NCI-H146 treated with DMSO at 0.1 percent for 48 hours (cell line): ENCODE measurements around the gene PNPLA6.

Experiments used
- DNase-seq: peaks from one replicate; lab custom pipeline; 2025; ENCODE audit not compliant: unreplicated experiment; lab: John Stamatoyannopoulos, UW

Gene PNPLA6

DNA sequence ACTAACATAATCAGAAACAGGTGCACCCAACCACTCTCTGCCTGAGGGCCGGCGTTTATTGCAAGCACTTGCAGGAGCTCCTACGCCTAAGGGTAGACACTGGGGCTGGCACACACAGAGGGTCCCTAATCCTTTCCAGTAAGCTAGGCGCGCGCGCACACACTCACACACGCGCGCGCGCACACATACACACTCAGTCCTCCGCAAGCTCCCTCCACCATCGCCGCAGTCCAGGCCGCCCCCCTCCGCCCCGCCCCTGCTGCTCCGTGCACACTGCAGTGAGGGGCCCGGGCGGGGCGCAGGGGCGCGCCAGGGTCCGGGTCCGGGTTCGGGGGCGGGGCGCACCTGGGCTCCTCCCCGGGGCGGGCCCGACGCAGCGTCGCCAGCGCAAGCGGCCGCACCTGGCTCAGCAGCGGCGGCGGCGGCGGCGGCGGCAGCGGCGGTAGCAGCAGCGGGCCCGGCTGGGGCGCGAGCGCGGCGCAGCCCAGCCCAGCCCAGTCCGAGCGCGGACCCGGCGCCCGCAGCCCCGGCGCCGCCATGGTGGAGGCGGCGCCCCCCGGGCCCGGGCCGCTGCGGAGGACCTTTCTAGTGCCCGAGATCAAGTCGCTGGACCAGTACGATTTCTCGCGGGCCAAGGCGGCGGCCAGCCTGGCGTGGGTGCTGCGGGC lies 60.1 kb downstream of the PNPLA6 start, which contains the start of gene CAMSAP3:
Gene CAMSAP3 (plus strand): TSS at position 398 of the 668 bp plus-strand sequence. CDS start 140 bp downstream, at position 538.
- peak; percentile 58 for DNase-seq

DNA sequence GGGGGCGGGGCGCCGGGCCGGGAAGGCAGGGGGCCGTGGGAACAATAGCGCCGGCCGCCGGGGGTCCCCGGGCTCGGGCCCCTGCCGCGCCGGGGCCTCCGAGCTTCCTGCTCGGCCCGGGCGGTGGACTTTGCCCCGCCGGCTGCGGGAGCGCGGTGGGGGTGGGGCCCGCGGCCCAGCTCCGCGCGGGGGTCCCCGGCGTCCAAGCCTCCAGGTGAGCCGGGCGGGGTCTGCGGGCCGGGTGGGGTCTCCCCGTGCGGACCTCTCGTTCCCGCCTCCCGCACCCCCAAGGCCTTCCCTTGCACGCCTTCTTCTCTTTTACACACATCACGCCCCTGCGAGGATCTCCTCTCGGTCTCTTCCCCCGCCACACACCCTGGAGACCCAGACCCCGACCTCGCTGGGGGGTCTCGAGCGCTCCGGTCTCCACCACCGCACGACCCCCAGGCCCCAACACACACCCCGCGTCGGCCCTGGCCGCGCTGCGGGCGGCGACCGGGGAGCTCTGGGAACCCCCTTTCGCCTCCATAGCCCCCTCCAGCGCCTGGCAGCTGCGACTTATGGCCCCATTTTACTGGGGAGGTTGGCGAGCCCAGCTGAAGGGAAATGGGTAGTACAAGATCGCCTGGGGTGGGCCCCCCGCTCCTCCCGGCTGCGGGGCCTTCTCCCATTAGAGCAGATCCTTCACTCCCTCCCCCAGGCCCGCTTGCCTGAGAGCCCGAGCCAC lies 60.9 kb downstream of the PNPLA6 start:
- DNase-seq: no peak

DNA sequence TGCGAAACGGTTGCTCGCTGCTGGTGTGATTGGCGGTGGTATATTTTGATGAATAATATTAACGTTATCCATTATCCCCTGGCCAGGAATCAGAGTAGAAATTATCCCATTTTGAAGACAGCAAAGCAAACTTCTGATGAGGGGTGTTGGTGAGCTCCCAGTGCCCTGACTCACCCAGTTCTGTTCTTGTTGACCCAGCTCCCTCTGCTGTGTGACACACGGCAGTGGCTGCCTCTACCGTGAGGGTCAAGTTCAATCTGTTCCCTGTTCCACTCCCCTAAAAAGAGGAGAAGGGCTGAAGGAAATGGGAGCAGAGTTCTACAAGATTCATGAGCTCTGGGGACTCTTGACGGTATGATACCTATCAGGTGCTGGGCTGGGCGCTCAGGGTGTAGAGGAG lies 62.2 kb downstream of the PNPLA6 start:
- no peak for DNase-seq

DNA sequence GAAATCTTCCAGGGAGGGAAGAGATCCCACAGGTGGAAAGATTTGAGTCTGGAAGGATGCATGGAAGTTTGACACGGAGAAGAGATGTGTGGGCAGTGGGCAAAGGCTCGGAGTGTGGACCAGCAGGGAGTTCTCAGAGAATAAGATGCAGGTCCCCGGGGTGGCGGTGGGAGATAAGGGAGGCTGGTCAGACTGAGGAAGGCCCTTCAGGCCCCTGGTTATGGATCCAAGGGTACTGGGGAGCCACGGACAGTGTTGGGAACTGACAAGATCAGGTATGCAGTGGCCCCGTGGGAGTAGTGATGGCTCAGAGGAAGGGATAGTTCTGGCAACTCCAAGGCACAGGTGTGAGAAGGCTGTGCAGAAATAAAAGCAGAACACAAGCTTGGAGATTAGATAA lies 62.7 kb downstream of the PNPLA6 start:
- no peak for DNase-seq

DNA sequence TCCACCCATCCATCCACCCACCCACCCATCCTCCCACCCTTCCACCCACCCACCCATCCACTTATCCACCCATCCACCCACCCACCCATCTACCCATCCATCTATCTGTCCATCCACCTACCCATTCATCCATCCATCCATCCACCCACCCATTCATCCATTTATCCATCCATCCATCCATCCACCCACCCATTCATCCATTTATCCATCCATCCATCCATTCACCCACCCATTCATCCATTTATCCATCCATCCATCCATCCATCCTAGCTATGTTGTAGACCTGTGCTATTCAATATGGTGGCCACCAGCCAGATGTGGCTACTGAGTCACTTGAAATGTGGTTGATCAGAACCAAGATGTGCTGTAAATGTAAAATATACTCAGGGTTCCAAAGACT lies 65.2 kb downstream of the PNPLA6 start:
- DNase-seq: no peak

DNA sequence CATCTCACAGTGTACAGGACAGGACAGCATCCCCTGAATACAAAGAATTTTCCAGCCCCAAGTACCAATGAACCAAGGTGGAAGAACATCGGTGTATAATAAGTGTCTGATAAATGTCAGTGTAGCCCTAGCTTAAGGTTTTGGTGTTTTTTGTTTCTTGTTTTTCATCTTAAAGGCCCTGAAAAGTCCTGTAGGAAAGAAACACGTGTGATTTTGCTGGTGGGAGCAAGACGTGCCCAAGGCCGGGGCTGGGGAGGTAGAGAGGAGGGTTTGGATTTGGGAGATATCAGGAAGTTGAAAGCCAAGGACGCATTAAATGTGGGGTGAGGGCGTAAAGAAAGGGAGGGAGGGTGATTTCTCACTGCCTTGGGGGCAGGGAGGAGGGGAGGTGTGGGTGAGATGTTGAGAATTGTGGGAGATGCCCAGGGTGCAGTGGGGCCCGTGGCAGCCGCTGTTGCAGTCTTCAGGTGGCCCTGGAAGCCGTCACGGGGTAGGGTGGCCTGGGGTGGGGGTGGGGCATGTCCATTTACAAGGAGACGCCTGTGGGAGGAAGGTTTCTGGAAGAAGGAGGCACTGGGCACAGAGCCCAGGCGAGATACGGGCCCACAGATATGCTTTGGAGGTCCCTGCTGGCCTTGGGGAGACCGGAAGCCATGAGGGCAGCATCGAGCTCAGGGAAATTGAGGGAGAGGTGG lies 66.9 kb downstream of the PNPLA6 start:
- DNase-seq: no peak

DNA sequence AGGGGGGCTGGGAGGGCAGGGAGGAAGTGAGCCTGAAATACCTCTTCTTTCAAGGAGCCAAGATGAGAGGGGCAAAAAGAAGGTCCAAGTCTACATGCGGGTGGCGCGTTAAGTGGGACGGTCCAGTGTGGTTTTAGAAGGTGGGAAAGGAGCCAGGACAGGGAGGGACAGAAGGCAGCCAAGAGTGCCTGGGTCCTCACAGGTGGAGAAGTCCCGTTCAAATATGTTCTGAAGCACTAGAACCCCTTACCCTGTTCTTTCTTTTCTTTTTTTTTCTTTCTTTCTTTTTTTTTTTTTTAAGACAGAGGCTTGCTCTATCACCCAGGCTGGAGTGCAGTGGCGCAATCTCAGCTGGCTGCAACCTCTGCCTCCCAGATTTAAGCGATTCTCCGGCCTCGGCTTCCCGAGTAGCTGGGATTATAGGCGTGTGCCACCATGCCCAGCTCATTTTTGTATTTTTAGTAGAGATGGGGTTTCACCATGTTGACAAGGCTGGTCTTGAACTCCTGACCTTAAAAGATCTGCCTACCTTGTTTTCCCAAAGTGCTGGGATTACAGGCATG lies 67.5 kb downstream of the PNPLA6 start:
- DNase-seq: no peak

DNA sequence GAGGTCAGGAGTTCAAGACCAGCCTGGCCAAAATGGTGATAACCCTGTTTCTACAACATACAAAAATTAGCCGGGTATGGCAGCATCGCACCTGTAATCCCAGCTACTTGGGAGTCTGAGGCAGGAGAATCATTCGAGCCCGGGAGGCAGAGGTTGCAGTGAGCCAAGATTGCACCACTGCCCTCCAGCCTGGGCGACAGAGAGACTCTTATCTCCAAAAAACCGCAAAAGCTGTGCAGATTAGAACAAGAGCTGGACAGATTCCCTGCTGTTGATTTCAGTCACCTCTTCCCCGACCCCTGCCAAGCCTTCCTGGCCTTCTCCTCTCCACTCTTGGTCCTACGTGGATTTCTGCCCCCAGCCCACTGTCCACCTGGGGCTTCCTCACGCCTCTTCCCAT lies 68.4 kb downstream of the PNPLA6 start:
- no peak for DNase-seq

DNA sequence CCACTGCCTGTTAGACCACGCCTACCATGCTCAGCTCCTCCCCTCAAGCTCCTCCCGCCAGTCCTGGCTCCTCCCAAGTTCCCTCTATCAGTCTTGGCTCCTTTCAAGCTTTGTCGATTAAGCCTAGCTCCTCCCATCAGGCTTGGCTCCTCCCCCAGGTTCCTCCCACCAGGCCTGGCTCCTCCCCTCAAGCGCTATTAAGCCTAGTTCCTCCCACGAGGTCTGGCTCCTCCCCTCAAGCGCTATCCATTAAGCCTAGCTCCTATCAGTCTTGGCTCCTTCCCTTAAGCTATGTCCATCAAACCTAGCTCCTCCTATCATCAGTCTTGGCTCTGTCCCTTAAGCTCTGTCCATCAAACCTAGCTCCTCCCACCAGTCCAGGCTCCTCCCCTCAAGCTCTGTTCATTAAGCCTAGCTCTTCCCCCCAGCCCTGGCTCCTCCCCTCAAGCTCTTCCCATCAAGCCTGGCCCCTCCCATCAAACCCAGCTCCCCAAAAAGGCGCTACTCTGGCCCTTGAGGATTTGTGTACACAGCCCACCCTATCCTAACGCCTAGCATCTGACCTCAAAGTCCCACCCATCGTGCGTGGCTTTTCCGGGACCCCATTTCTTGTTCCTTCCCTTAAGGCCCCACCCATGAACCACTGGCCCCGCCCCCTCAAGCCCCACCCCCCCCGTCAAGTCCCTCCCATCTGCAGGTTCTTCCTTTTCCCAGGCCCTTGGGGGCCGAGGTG lies 70.1 kb downstream of the PNPLA6 start:
- no peak for DNase-seq

DNA sequence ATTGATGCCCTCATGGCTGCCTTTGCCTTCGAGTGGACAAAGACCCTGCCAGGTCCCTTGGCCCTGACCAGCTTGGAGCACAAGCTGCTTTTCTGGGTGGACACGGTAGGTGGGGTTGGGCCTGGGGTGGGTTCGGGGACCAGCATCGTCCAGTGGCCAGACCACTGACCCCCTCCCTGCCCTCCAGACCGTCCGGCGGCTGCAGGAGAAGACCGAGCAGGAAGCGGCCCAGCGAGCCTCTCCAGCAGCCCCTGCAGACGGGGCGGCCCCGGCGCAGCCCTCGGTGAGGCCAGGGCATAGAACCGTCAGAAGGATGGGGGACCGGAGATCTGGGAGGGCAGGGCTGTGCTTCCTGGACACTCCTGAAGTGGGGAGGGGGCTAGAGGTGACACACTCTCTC lies 70.8 kb downstream of the PNPLA6 start:
- no peak for DNase-seq

DNA sequence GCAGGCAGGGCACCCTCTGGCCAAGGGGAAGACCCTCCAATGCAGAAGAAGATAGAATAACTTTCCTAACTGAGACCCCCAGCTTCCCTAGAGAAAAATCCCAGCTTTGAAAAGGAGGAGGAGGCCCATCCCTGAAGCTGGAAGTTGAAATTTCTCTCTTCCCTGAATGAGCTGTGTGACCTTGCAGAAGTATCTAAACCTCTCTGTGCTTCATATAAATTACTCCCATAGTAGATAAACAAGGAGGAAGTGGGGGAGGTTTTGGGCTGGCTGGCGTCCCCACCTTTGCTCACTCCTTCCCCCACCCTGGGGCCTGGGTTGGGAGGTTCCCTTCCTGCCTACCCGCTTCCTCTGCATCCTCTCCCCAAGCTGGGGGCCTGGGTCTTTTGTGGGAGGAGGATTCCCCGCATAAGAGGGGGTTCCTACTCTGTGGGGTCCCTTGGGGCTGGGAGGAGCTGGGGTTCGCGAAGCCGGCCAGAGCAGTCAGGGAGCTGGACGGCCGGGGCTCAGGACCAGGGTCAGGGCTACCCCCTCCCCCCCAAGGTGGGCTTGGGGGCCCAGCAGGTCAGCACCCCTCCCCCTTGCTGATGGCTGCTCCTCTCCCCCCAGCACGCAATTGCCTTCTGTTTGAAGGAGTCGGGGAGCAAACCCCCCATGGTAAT lies 71.8 kb downstream of the PNPLA6 start:
- no peak for DNase-seq

DNA sequence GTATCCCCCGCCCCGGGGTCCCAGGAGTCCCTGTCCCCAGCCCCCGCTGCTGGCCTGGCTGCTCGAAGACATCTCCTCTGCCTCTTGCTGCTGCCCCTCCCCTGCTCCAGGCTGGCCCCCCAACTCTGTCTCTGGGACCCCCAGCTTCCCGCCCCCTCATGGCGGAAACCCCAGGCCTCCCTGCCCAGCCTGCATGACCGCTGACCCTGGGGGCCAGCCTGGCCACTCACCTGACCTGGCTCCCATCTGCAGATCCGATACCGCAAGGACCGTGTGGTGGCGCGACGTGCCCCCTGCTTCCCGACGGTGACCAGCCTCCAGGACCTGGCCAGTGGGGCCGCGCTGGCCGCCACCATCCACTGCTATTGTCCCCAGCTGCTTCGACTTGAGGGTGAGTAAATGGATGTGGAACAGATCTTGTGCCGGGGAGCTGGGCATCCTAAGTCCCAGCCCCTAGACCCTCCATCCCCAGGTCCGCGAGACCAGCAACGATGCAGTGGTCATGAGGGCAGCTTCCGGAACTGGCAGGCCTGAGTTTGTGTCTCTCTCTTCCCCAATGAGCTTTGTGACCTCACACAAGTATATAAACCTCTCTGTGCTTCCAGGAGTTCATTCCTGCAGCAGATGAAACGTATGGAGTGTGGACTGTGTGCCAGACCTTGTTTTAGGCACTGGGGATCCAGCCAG lies 72.5 kb downstream of the PNPLA6 start:
- DNase-seq: no peak

DNA sequence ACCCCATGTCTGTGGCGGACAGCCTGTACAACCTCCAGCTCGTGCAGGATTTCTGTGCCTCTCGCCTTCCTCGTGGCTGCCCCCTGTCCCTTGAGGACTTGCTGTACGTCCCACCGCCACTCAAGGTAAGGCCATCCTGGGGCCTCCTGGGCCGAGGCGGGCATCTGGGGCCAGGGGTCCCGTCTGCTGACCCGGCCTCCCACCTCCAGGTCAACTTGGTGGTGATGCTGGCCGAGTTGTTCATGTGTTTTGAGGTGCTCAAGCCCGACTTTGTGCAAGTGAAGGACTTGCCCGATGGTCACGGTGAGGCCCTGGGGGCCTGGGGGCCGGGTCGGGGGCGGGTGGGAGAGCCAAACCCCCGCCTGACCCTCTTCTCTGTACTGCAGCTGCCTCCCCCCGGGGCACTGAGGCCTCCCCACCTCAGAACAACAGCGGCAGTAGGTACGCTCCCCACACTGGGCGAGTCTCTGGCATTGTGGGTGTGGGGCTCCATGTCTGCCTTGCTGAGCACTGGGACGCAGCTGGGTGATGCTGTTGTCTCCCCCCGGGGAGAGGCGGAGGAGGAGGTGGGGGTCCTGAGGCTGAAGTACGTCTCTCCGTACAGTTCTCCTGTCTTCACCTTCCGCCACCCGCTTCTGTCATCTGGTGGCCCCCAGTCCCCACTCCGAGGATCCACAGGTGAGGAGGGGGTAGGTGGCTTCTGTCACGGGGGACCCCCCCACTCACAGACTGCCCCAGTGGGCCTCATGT lies 75.1 kb downstream of the PNPLA6 start:
- no peak for DNase-seq
